Activated naive CD8-positive, alpha-beta T cell treated with anti-CD3 and anti-CD28 coated beads, Interleukin-2, amount 10 ng/mL, durations not matched to agents 7 days and 5 days (primary cell): ENCODE measurements around the gene TREX2. TPM values are rescaled to one million over a fixed set of nuclear protein-coding genes. Genes with fewer than 3 reads are reported as not detected.

Source experiments
- ATAC-seq: fragments of 150-1000 bp; cut with Tn5 transposase; one replicate; pipeline ENCODE4 v1.10.0; 2021; ENCODE audit warnings: low read depth, moderate library complexity
- POLR2A ChIA-PET: fragments of 350-600 bp; sonication (Branson Sonifier 250); formaldehyde crosslinking; loops from one replicate; lab custom pipeline; 2021; ENCODE audit warnings: antibody characterized with exemption; lab: Charles Lee
- DNase-seq: peaks from one replicate; pipeline ENCODE4 v3.0.0; 2021
- H3K27ac Mint-ChIP-seq: one replicate; pipeline ENCODE4 v1.8.0; 2022; ENCODE audit warnings: mild to moderate bottlenecking, mixed read lengths
- H3K27me3 Mint-ChIP-seq: one replicate; pipeline ENCODE4 v1.8.0; 2022; ENCODE audit warnings: mild to moderate bottlenecking, moderate library complexity, mixed read lengths
- H3K36me3 Mint-ChIP-seq: one replicate; pipeline ENCODE4 v1.8.0; 2021; ENCODE audit warnings: mild to moderate bottlenecking, mixed read lengths
- H3K4me1 Mint-ChIP-seq: one replicate; pipeline ENCODE4 v1.8.0; 2021; ENCODE audit warnings: mixed read lengths
- H3K4me3 Mint-ChIP-seq: one replicate; pipeline ENCODE4 v1.8.0; 2022; ENCODE audit warnings: mild to moderate bottlenecking, moderate library complexity, mixed read lengths
- H3K9me3 Mint-ChIP-seq: one replicate; pipeline ENCODE4 v1.8.0; 2021; ENCODE audit warnings: mixed read lengths
- total RNA-seq, 2 experiments: library from RNA; stranded (reverse); gene quantifications; one replicate each; pipeline ENCODE4 v1.2.3, GENCODE V29; 2021

The TREX2 gene
- total RNA-seq, 2 experiments from 2014 or later: 2.2 to 3.1 TPM

GRCh38 chrX:153445106-153445855 lies 575 bp downstream of the TREX2 start:
- Mint-ChIP-seq H3K9me3 (no peaks in the 10 kb centered on the region), H3K4me3 (no peak overlapping the region), H3K27me3 (no peaks in the 10 kb centered on the region), H3K4me1 (no peaks in the 10 kb centered on the region), H3K36me3 (no peaks in the 10 kb centered on the region), H3K27ac (no peak overlapping the region)
- DNase-seq (no peak), ATAC-seq (no peak)
- POLR2A ChIA-PET: no interaction called here

GRCh38 chrX:153444333-153445011 lies 1.4 kb downstream of the TREX2 start:
- Mint-ChIP-seq H3K27me3 (peaks cover 4% of the 10 kb centered on the region), H3K4me1 (no peaks in the 10 kb centered on the region), H3K36me3 (no peaks in the 10 kb centered on the region), H3K27ac (no peak overlapping the region), H3K4me3 (no peak overlapping the region), H3K9me3 (no peaks in the 10 kb centered on the region)
- DNase-seq: no peak
- no peak for ATAC-seq
- POLR2A ChIA-PET: no interaction called here

GRCh38 chrX:153443476-153444332 lies 2.2 kb downstream of the TREX2 start:
- ATAC-seq: no peak
- no peaks in the 10 kb centered on the region for H3K4me1 Mint-ChIP-seq
- no peak overlapping the region for H3K4me3 Mint-ChIP-seq
- POLR2A ChIA-PET: interaction anchor here (0.9 kb wide), 1 partner anchor 411 kb away, joined by 3 read pairs; no protein-coding TSS in a partner anchor
- no peak for DNase-seq
- H3K27me3 Mint-ChIP-seq: peaks cover 7% of the 10 kb centered on the region
- no peak overlapping the region for H3K27ac Mint-ChIP-seq
- no peaks in the 10 kb centered on the region for H3K9me3 Mint-ChIP-seq
- no peaks in the 10 kb centered on the region for H3K36me3 Mint-ChIP-seq

- no peaks in the 10 kb centered on the region for H3K4me1 Mint-ChIP-seq
- no peaks in the 10 kb centered on the region for H3K36me3 Mint-ChIP-seq
- H3K9me3 Mint-ChIP-seq: no peaks in the 10 kb centered on the region
- ATAC-seq: no peak
- H3K27me3 Mint-ChIP-seq: peaks cover 12% of the 10 kb centered on the region
- H3K27ac Mint-ChIP-seq: no peak overlapping the region
- POLR2A ChIA-PET: no interaction called here
- H3K4me3 Mint-ChIP-seq: no peak overlapping the region
- no peak for DNase-seq
Observed at GRCh38 chrX:153442463-153442862, 3.4 kb downstream of the TREX2 start.

GRCh38 chrX:153441981-153442380 lies 3.9 kb downstream of the TREX2 start:
- Mint-ChIP-seq H3K4me3 (no peak overlapping the region), H3K36me3 (no peaks in the 10 kb centered on the region), H3K4me1 (no peaks in the 10 kb centered on the region), H3K27me3 (peaks cover 12% of the 10 kb centered on the region), H3K27ac (no peak overlapping the region), H3K9me3 (no peaks in the 10 kb centered on the region)
- no peak for DNase-seq
- POLR2A ChIA-PET: no interaction called here
- no peak for ATAC-seq

- H3K27me3 Mint-ChIP-seq: peaks cover 12% of the 10 kb centered on the region
- ATAC-seq (no peak), DNase-seq (no peak)
- no peaks in the 10 kb centered on the region for H3K36me3 Mint-ChIP-seq
- H3K27ac Mint-ChIP-seq: no peak overlapping the region
- no peaks in the 10 kb centered on the region for H3K9me3 Mint-ChIP-seq
- no peak overlapping the region for H3K4me3 Mint-ChIP-seq
- POLR2A ChIA-PET: no interaction called here
- no peaks in the 10 kb centered on the region for H3K4me1 Mint-ChIP-seq
Observed at GRCh38 chrX:153441296-153441695, 4.6 kb downstream of the TREX2 start.

- POLR2A ChIA-PET: no interaction called here
- Mint-ChIP-seq H3K9me3 (no peaks in the 10 kb centered on the region), H3K4me3 (no peak overlapping the region), H3K4me1 (no peaks in the 10 kb centered on the region), H3K27ac (no peak overlapping the region), H3K27me3 (peaks cover 12% of the 10 kb centered on the region), H3K36me3 (no peaks in the 10 kb centered on the region)
- no peak for ATAC-seq
- DNase-seq: no peak
Observed at GRCh38 chrX:153440556-153441135, 5.2 kb downstream of the TREX2 start.

GRCh38 chrX:153439977-153440376 lies 5.9 kb downstream of the TREX2 start:
- Mint-ChIP-seq H3K4me3 (no peak overlapping the region), H3K27me3 (peaks cover 12% of the 10 kb centered on the region), H3K4me1 (no peaks in the 10 kb centered on the region), H3K36me3 (no peaks in the 10 kb centered on the region), H3K27ac (no peak overlapping the region), H3K9me3 (no peaks in the 10 kb centered on the region)
- no peak for DNase-seq
- no peak for ATAC-seq
- POLR2A ChIA-PET: no interaction called here

- Mint-ChIP-seq H3K4me1 (no peaks in the 10 kb centered on the region), H3K4me3 (no peak overlapping the region), H3K27ac (no peak overlapping the region), H3K36me3 (no peaks in the 10 kb centered on the region), H3K9me3 (no peaks in the 10 kb centered on the region), H3K27me3 (peaks cover 12% of the 10 kb centered on the region)
- no peak for ATAC-seq
- no peak for DNase-seq
- POLR2A ChIA-PET: no interaction called here
Observed at GRCh38 chrX:153438532-153438931, 7.3 kb downstream of the TREX2 start.

GRCh38 chrX:153435845-153436244 lies 10.0 kb downstream of the TREX2 start:
- no peak for ATAC-seq
- POLR2A ChIA-PET: no interaction called here
- Mint-ChIP-seq H3K36me3 (no peaks in the 10 kb centered on the region), H3K27me3 (peaks cover 12% of the 10 kb centered on the region), H3K4me3 (no peak overlapping the region), H3K4me1 (no peaks in the 10 kb centered on the region), H3K9me3 (peaks cover under 1% of the 10 kb centered on the region), H3K27ac (no peak overlapping the region)
- DNase-seq: no peak

GRCh38 chrX:153434801-153435200 lies 11.1 kb downstream of the TREX2 start:
- ATAC-seq (no peak), DNase-seq (no peak)
- H3K36me3 Mint-ChIP-seq: no peaks in the 10 kb centered on the region

GRCh38 chrX:153433781-153434285 lies 12.0 kb downstream of the TREX2 start:
- Mint-ChIP-seq H3K4me1 (no peaks in the 10 kb centered on the region), H3K9me3 (peaks cover 5% of the 10 kb centered on the region), H3K27ac (no peak overlapping the region), H3K36me3 (no peaks in the 10 kb centered on the region), H3K27me3 (peaks cover 7% of the 10 kb centered on the region), H3K4me3 (no peak overlapping the region)
- ATAC-seq: no peak
- POLR2A ChIA-PET: no interaction called here
- DNase-seq: no peak

More at GRCh38 chrX:153434801-153435200, 11.1 kb downstream of the TREX2 start:
- H3K9me3 Mint-ChIP-seq: peaks cover 5% of the 10 kb centered on the region
- peaks cover 8% of the 10 kb centered on the region for H3K27me3 Mint-ChIP-seq
- H3K27ac Mint-ChIP-seq: no peak overlapping the region
- H3K4me1 Mint-ChIP-seq: no peaks in the 10 kb centered on the region
- no peak overlapping the region for H3K4me3 Mint-ChIP-seq
- POLR2A ChIA-PET: no interaction called here

- ATAC-seq (no peak), DNase-seq (no peak)
- no peak overlapping the region for H3K4me3 Mint-ChIP-seq
- peaks cover under 1% of the 10 kb centered on the region for H3K27me3 Mint-ChIP-seq
- H3K4me1 Mint-ChIP-seq: no peaks in the 10 kb centered on the region
- POLR2A ChIA-PET: no interaction called here
- H3K36me3 Mint-ChIP-seq: no peaks in the 10 kb centered on the region
- no peak overlapping the region for H3K27ac Mint-ChIP-seq
- peaks cover 5% of the 10 kb centered on the region for H3K9me3 Mint-ChIP-seq
Observed at GRCh38 chrX:153433161-153433680, 12.6 kb downstream of the TREX2 start.
